Nephron (organoid): Measurements from ENCODE around the gene BLOC1S3.
A peak's percentile ranks its signal among the peaks of the same experiment; 100 is the strongest.

Experiments used
- H3K27ac Mint-ChIP-seq, 3 experiments: 2 replicates each; pipeline ENCODE4 v1.8.0; 2020; ENCODE audit warnings: mixed read lengths in 3 of 3, mild to moderate bottlenecking in 2 of 3, moderate library complexity in 1 of 3
- H3K27me3 Mint-ChIP-seq: 2 replicates; pipeline ENCODE4 v1.8.0; 2021; ENCODE audit warnings: low read depth, mild to moderate bottlenecking, moderate library complexity, mixed read lengths
- H3K36me3 Mint-ChIP-seq: 2 replicates; pipeline ENCODE4 v1.8.0; 2020; ENCODE audit warnings: low read depth, mixed read lengths
- H3K4me1 Mint-ChIP-seq: 2 replicates; pipeline ENCODE4 v1.8.0; 2020; ENCODE audit warnings: mixed read lengths
- H3K4me3 Mint-ChIP-seq, 3 experiments: 2 replicates each; pipeline ENCODE4 v1.8.0; 2020; ENCODE audit warnings: mild to moderate bottlenecking in 3 of 3, mixed read lengths in 3 of 3, moderate library complexity in 2 of 3
- H3K9me3 Mint-ChIP-seq: 2 replicates; pipeline ENCODE4 v1.8.0; 2020; ENCODE audit warnings: mixed read lengths
- CTCF ChIP-seq, 3 experiments: fragments of 200-600 bp; sonication (generic); IDR thresholded peaks; one replicate each; pipeline ENCODE4 v1.5.0; 2021; ENCODE audit warnings: antibody characterized with exemption in 3 of 3; ENCODE audit not compliant: unreplicated experiment in 3 of 3

BLOC1S3 gene

GRCh38 chr19:45172611-45173208, 5.9 kb upstream of the BLOC1S3 start:
- no peak overlapping the region for H3K27ac Mint-ChIP-seq
- peaks cover 6% of the 10 kb centered on the region for H3K4me1 Mint-ChIP-seq
- no peak for TF ChIP-seq CTCF (IDR thresholded peaks at IDR 0.05; ENCODE audit: unreplicated experiment in 3 of 3)
- H3K36me3 Mint-ChIP-seq, result no peaks in the 10 kb centered on the region
- no peak overlapping the region for H3K4me3 Mint-ChIP-seq
- H3K9me3 Mint-ChIP-seq, result no peaks in the 10 kb centered on the region
- H3K27me3 Mint-ChIP-seq, result no peaks in the 10 kb centered on the region

DNA sequence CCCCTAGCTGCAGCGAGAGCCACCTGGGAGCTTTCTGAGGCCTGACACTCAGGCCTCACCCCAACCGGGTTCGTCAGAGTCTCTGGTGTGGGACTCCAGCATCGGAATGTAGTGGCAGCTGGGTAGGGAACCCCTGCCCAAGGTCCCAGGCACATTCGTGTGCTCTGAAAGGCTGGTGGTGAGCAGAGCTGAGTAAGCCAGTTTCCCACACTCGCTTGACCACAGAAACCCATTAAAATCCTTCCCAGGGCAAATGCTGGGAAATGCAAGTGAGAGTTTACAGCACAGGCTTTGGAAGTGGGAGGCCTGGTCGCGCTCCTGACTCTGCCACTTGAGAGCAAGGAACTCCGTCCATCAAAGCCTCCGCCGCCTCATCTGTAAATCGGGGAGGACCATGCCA, 4.8 kb upstream of the BLOC1S3 start:
- H3K27me3 Mint-ChIP-seq, result no peaks in the 10 kb centered on the region
- peaks cover 11% of the 10 kb centered on the region for H3K4me1 Mint-ChIP-seq
- TF ChIP-seq CTCF (IDR thresholded peaks at IDR 0.05; ENCODE audit: unreplicated experiment in 3 of 3), result no peak
- peak overlapping the region in 1 of 3 experiments; percentile 64 for H3K4me3 Mint-ChIP-seq
- H3K27ac Mint-ChIP-seq, result peak overlapping the region in 1 of 3 experiments; percentile 88
- no peaks in the 10 kb centered on the region for H3K36me3 Mint-ChIP-seq
- no peaks in the 10 kb centered on the region for H3K9me3 Mint-ChIP-seq

- peaks cover 11% of the 10 kb centered on the region for H3K4me1 Mint-ChIP-seq
- H3K4me3 Mint-ChIP-seq, result peak overlapping the region; percentile 69 to 85 (median 81)
- H3K9me3 Mint-ChIP-seq, result no peaks in the 10 kb centered on the region
- H3K27me3 Mint-ChIP-seq, result no peaks in the 10 kb centered on the region
- H3K36me3 Mint-ChIP-seq, result no peaks in the 10 kb centered on the region
- no peak for TF ChIP-seq CTCF (IDR thresholded peaks at IDR 0.05; ENCODE audit: unreplicated experiment in 3 of 3)
- H3K27ac Mint-ChIP-seq, result peak overlapping the region in 2 of 3 experiments; percentile 40 to 82
Observed at GRCh38 chr19:45175515-45176345, 2.9 kb upstream of the BLOC1S3 start.

- no peaks in the 10 kb centered on the region for H3K27me3 Mint-ChIP-seq
- no peak for TF ChIP-seq CTCF (IDR thresholded peaks at IDR 0.05; ENCODE audit: unreplicated experiment in 3 of 3)
- peak within 1 kb of the TSS; percentile 31 to 88 (median 71) for H3K27ac Mint-ChIP-seq
- peaks cover 19% of the 10 kb centered on the region for H3K4me1 Mint-ChIP-seq
- H3K4me3 Mint-ChIP-seq, result peak within 1 kb of the TSS; percentile 89 to 91 (median 90)
- no peaks in the 10 kb centered on the region for H3K9me3 Mint-ChIP-seq
- H3K36me3 Mint-ChIP-seq, result peaks cover 4% of the 10 kb centered on the region
Observed at GRCh38 chr19:45177817-45178261, 745 bp upstream of the BLOC1S3 start, which contains the start of gene TRAPPC6A. Gene TRAPPC6A, minus strand, starts transcription at chr19:45178237. Its CDS starts 19 bp downstream, at chr19:45178218.

DNA sequence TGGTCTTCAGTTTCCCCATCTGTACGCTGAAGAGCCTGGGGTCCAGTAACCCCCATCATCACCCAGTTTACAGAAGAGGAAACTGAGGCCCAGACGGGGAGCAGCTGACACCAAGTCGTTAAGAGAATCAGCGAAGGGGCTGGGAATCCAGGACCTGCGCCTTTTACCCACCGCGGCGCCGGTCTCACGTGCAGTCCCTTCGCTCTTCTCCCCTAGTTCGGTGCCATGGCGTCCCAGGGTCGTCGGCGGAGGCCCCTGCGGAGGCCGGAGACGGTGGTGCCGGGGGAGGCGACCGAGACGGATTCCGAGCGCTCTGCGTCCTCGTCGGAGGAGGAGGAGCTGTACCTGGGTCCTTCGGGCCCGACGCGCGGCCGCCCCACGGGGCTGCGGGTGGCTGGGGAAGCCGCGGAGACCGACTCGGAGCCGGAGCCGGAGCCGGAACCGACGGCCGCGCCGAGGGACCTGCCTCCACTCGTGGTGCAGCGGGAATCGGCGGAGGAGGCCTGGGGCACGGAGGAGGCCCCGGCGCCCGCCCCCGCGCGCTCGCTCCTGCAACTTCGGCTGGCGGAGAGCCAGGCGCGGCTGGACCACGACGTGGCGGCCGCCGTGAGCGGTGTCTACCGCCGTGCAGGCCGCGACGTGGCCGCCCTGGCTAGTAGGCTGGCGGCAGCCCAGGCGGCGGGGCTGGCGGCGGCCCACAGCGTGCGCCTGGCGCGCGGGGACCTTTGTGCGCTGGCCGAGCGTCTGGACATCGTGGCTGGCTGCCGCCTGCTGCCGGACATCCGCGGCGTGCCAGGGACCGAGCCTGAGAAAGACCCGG, 698 bp downstream of the BLOC1S3 start:
- H3K27ac Mint-ChIP-seq, result peak overlapping the region in 1 of 3 experiments; percentile 88
- H3K27me3 Mint-ChIP-seq, result no peaks in the 10 kb centered on the region
- H3K9me3 Mint-ChIP-seq, result no peaks in the 10 kb centered on the region
- peak overlapping the region; percentile 89 to 91 (median 90) for H3K4me3 Mint-ChIP-seq
- H3K4me1 Mint-ChIP-seq, result peaks cover 19% of the 10 kb centered on the region
- H3K36me3 Mint-ChIP-seq, result peaks cover 4% of the 10 kb centered on the region
- TF ChIP-seq CTCF (IDR thresholded peaks at IDR 0.05; ENCODE audit: unreplicated experiment in 3 of 3), result no peak
